GM13976 (cell line): ENCODE results near the gene KCNJ6.

ENCODE experiments used
- DNase-seq: peaks from one replicate; pipeline ENCODE4 v3.0.0; 2012; ENCODE audit warnings: low spot score
- in situ Hi-C: fragments of 300-500 bp; cut with MboI; formaldehyde crosslinking; loops from one replicate; pipeline ENCODE4 v1.12.0; 2022; ENCODE audit warnings: low sequenced_read_pairs, mixed read lengths, inconsistent platforms; ENCODE audit not compliant: unreplicated experiment
- TF ChIP-seq, protein P1 (sequence below): IDR thresholded peaks from 2 replicates; pipeline ENCODE4 v1.5.1; 2012; ENCODE audit warnings: borderline replicate concordance, mild to moderate bottlenecking; ENCODE audit not compliant: insufficient read depth; ENCODE audit errors: extremely low read depth, missing control alignments, control extremely low read depth

The KCNJ6 gene

DNA sequence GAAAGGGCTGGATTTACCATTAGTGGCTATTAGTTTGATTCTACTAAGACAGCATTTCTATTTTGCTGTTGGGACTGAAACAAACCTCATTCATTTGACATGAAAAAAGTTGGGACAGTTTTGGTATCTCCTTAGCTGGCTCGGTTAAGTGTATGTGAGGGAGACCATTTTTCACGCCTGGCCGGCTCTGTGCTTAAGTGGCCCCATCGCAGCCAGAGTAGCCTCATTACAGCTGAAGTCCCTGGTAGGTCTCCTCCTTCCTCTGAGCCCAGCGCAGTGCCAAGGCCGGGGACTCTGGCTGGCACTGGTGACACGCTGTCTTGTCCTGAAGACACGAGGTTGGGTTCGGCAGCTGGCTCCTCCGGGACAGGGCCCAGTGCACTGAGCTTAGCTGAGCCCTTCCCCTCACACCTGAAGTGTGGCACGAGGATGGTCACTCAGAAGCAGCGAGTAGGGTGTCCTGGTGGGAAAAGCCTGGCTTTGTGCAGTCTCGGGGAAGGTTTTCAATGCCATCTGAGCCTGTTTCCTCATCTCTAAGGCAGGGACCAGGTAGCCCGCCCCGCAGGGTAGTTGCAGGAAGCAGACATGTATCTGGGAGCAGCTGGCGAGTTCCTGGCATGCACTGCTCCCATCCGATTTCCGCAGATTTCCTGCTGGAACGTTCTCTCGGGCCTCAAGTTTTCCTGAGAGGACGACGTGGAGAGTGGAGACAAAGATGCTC, 353.2 kb downstream of the KCNJ6 start:
- no peak for DNase-seq
- in situ Hi-C loops = no loop called here
- TF ChIP-seq, protein P1, sequence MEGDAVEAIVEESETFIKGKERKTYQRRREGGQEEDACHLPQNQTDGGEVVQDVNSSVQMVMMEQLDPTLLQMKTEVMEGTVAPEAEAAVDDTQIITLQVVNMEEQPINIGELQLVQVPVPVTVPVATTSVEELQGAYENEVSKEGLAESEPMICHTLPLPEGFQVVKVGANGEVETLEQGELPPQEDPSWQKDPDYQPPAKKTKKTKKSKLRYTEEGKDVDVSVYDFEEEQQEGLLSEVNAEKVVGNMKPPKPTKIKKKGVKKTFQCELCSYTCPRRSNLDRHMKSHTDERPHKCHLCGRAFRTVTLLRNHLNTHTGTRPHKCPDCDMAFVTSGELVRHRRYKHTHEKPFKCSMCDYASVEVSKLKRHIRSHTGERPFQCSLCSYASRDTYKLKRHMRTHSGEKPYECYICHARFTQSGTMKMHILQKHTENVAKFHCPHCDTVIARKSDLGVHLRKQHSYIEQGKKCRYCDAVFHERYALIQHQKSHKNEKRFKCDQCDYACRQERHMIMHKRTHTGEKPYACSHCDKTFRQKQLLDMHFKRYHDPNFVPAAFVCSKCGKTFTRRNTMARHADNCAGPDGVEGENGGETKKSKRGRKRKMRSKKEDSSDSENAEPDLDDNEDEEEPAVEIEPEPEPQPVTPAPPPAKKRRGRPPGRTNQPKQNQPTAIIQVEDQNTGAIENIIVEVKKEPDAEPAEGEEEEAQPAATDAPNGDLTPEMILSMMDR = no peak

DNA sequence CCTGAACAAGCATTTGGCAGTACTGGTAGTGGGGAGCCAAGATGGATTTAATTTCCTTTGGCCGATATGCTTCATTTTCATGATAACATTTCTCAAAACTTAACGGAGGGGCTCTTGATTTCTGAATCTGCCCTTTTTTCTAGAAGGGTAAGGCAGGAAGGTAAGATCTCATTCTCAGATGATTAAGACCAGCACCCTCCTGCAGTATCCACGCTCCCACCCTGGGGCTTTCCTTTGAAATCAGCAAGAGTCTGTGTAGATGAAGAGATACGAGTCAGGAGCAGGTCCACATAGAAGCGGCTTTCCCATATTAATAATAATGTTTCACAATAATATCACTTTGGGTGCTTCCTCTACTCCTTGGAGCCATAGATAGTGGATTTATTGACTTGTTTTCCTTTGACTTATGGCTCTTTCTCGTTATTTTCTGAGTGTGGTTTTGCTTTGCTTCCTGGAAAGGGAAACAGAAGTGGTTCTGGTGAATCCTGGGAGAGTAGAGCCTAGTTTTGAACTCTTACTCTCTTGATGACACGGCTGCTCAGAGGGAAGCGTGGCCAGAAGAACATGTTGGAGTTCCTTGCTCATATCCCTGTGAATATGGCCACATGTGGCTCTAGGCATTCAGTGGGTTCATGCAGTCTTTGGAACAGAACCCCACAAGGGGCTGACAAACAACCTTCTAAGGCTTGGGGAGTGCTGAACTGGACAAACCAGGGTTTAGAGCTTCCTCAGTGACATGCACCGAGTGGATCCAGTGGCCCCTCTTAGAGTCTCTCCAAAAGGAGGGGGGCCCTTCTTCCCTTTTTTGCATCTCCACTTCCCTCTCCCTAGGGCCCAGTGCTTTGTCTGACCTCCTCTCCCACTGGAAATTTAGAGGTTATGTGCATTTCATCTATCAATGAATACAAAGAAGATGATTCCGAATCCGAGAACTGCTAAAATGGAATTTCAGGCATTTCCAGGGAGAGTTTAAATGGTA, 354.0 kb downstream of the KCNJ6 start:
- TF ChIP-seq, protein P1 = no peak
- DNase-seq = no peak
- in situ Hi-C loops = no loop called here

DNA sequence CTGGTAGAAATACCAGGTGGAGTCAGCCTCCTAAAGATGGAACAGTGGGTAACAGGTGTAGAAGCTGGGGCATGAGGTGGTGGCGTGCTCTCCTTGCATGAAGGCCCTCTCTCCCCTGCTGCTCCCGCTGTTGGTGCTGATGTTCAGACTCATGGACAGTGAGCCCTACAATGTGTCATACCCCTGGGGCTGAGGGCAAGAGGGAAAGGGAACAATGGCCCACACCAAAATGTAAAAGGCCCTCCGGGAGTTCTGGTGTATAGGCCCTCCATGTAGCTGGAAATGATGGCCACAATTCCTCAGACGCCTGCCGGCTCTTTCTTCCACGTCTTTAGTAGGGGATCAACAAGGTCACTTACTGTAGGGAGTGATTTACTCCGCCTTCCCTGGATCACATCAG, 354.8 kb downstream of the KCNJ6 start:
- in situ Hi-C loops = no loop called here
- TF ChIP-seq, protein P1 = no peak
- DNase-seq = no peak

DNA sequence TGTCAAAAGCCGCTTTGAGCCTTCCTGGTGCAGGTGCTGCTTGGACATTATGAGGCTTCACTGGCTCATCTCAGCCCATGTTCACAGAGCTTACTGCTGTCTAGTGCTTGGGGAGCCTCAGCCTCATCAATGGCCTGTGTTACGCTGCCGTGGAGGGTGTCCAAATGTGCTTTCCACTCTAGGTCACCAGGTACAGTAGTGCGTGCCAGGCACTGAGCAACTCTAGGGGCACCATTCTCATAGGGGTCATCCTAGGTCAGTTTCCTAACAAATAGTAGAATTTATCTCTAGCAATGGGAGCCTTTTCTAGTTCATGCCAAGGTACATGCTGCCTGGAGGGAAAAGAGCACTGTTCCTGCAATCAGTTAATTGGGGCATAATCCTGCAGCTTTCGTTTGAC, 355.9 kb downstream of the KCNJ6 start:
- no peak for DNase-seq
- TF ChIP-seq, protein P1 = no peak
- in situ Hi-C loops = no loop called here

DNA sequence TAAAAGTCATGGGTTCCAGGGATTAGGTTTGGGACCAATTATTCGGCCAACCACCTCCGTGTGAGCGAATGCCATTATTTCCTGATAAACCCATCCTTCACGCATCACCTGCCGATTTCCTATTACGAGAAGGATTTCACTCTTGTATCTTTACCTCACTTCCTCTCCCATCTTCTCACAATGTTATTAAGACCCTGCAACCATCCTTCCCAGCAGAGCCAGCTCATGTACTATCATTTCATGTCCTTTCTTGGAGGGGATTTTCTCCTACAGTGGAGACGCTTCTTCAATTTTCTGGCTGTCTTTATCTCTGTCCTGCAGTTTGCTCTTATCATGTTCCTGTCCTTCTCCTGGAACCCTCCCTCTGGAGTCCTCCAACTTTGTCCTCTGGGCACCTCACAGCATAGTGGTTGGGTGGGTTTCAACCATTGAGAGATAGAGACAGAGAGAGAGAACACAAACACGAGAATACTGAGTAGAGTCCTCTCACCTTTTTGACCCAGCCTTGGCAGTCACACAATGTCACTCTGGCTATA, 357.5 kb downstream of the KCNJ6 start:
- TF ChIP-seq, protein P1 = no peak
- in situ Hi-C loops = no loop called here
- DNase-seq = no peak
